HCT116 (cell line): ENCODE results near the gene TRAPPC14. TPM values are rescaled to one million over a fixed set of nuclear protein-coding genes. Genes with fewer than 3 reads are reported as not detected.

Experiments
- ATAC-seq: fragments of 200-7000 bp; cut with Tn5 transposase; 2 replicates; pipeline ENCODE4 v1.9.1; 2020; ENCODE audit warnings: mild to moderate bottlenecking, moderate library complexity
- BruUV-seq: library from RNA; stranded (reverse); fragments of 400-500 nt; replicated peaks from 2 replicates; lab custom pipeline; 2021; lab: Mats Ljungman, UMichigan
- CTCF ChIA-PET: fragments of 300-600 bp; sonication (Branson Sonifier 250); formaldehyde crosslinking; loops from one replicate; lab custom pipeline; 2021; ENCODE audit warnings: antibody characterized with exemption; lab: Charles Lee
- POLR2A ChIA-PET: fragments of 300-600, 350-600 bp; sonication (Branson Sonifier 250); formaldehyde crosslinking; loops from one replicate; lab custom pipeline; 2021; ENCODE audit warnings: antibody characterized with exemption; lab: Charles Lee
- RAD21 ChIA-PET, 2 experiments: fragments of 300-600 bp; sonication (Branson Sonifier 250); formaldehyde crosslinking; loops; one replicate each; lab custom pipeline; 2023; ENCODE audit warnings: low total read pairs in 2 of 2; ENCODE audit not compliant: uncharacterized antibody in 2 of 2, unreplicated experiment in 2 of 2, low non-redundant PET in 1 of 2; lab: Charles Lee
- DNase-seq: peaks from one replicate; pipeline ENCODE4 v3.0.0-alpha.2; 2010; ENCODE audit warnings: low read depth, low spot score
- H2AFZ ChIP-seq: fragments of 200-600 bp; shearing (Covaris generic), sonication (generic); 2 replicates; pipeline ENCODE4 v1.6.1; 2017; ENCODE audit warnings: low read depth, mixed run types, mixed read lengths, antibody characterized with exemption, low read length; ENCODE audit not compliant: poor library complexity, severe bottlenecking
- H3K27ac ChIP-seq: 2 replicates; pipeline ENCODE4 v1.5.1; 2012; ENCODE audit warnings: low read depth, low read length
- H3K27me3 ChIP-seq: fragments of 200-600 bp; sonication (generic); 2 replicates; pipeline ENCODE4 v1.6.1; 2016; ENCODE audit warnings: mixed run types, low read length, mixed read lengths; ENCODE audit not compliant: insufficient read depth
- H3K36me3 ChIP-seq, 2 experiments: fragments of 200-500 bp in 1 of 2; fragments of 200-600 bp in 1 of 2; sonication (Bioruptor generic) in 1 of 2; sonication (generic) in 1 of 2; 2 replicates each; pipeline versions ENCODE4 v1.5.1 to v1.6.1; 2014 to 2016; ENCODE audit warnings: low read length in 2 of 2, inconsistent platforms in 1 of 2, mixed read lengths in 1 of 2, mixed run types in 1 of 2; ENCODE audit not compliant: insufficient read depth in 2 of 2, control insufficient read depth in 1 of 2
- H3K4me1 ChIP-seq, 2 experiments: fragments of 200-600 bp in 1 of 2; sonication (generic) in 1 of 2; 2 replicates each; pipeline versions ENCODE4 v1.5.1 to v1.6.1; 2012 to 2017; ENCODE audit warnings: low read length in 2 of 2, inconsistent platforms in 1 of 2, mild to moderate bottlenecking in 1 of 2, mixed read lengths in 1 of 2, mixed run types in 1 of 2, moderate library complexity in 1 of 2; ENCODE audit not compliant: insufficient read depth in 2 of 2, control insufficient read depth in 1 of 2
- H3K4me2 ChIP-seq: fragments of 200-600 bp; sonication (generic); 2 replicates; pipeline ENCODE4 v1.6.1; 2017; ENCODE audit warnings: mixed run types, low read length, mixed read lengths
- H3K4me3 ChIP-seq, 2 experiments: fragments of 200-600 bp in 1 of 2; sonication (generic) in 1 of 2; replicated peaks in 1 of 2; 2 replicates each; pipeline ENCODE4 v1.5.1; 2011 to 2016; ENCODE audit warnings: low read length in 2 of 2, control low read depth in 1 of 2, low read depth in 1 of 2, mild to moderate bottlenecking in 1 of 2, mixed read lengths in 1 of 2, mixed run types in 1 of 2
- H3K79me2 ChIP-seq: fragments of 200-600 bp; sonication (generic); 2 replicates; pipeline ENCODE4 v1.6.1; 2017; ENCODE audit warnings: mild to moderate bottlenecking, mixed run types, low read length, moderate library complexity, mixed read lengths; ENCODE audit not compliant: insufficient read depth
- H3K9ac ChIP-seq: fragments of 200-600 bp; sonication (generic); 2 replicates; pipeline ENCODE4 v1.6.1; 2016; ENCODE audit warnings: low read length, mixed read lengths
- H3K9me2 ChIP-seq: fragments of 200-600 bp; sonication (generic), shearing (Covaris generic); 2 replicates; pipeline ENCODE4 v1.6.1; 2017; ENCODE audit warnings: mixed run types, mild to moderate bottlenecking, moderate library complexity; ENCODE audit not compliant: insufficient read depth
- H3K9me3 ChIP-seq, 2 experiments: fragments of 200-500 bp in 1 of 2; fragments of 200-600 bp in 1 of 2; sonication (Bioruptor generic) in 1 of 2; sonication (generic) in 1 of 2; 2 replicates each; pipeline ENCODE4 v1.6.1; 2014 to 2017; ENCODE audit warnings: low read length in 2 of 2, mixed read lengths in 2 of 2, inconsistent platforms in 1 of 2, low read depth in 1 of 2, mild to moderate bottlenecking in 1 of 2, mixed run types in 1 of 2, moderate library complexity in 1 of 2; ENCODE audit not compliant: control insufficient read depth in 1 of 2, insufficient read depth in 1 of 2
- H4K20me1 ChIP-seq: fragments of 200-600 bp; sonication (generic), shearing (Covaris generic); 2 replicates; pipeline ENCODE4 v1.6.1; 2017; ENCODE audit warnings: mixed run types, mild to moderate bottlenecking, moderate library complexity; ENCODE audit not compliant: insufficient read depth
- ATF3 ChIP-seq: IDR thresholded peaks from 2 replicates; pipeline ENCODE4 v1.6.1; 2012
- CBX3 ChIP-seq: IDR thresholded peaks from 2 replicates; pipeline ENCODE4 v1.6.1; 2012; ENCODE audit warnings: low read depth
- CEBPB ChIP-seq: IDR thresholded peaks from 2 replicates; pipeline ENCODE4 v1.6.1; 2012; ENCODE audit warnings: low read depth
- CTCF ChIP-seq, 3 experiments: fragments of 200-600 bp in 1 of 3; sonication (generic) in 1 of 3; IDR thresholded peaks in 2 of 3; conservative IDR thresholded peaks in 1 of 3; 2 replicates each; pipeline ENCODE4 v1.5.1; 2012 to 2017; ENCODE audit warnings: low read depth in 2 of 3, low read length in 2 of 3, antibody characterized with exemption in 1 of 3, borderline replicate concordance in 1 of 3, control low read depth in 1 of 3, mild to moderate bottlenecking in 1 of 3, mixed read lengths in 1 of 3, mixed run types in 1 of 3, moderate library complexity in 1 of 3; ENCODE audit not compliant: insufficient read depth in 1 of 3
- ELF1 ChIP-seq: IDR thresholded peaks from 2 replicates; pipeline ENCODE4 v1.6.1; 2012; ENCODE audit warnings: low read depth, borderline replicate concordance
- EZH2 ChIP-seq: fragments of 200-600 bp; sonication (generic); IDR thresholded peaks from 2 replicates; pipeline ENCODE4 v1.6.1; 2017; ENCODE audit warnings: antibody characterized with exemption, mixed run types
- EZH2phosphoT487 ChIP-seq: fragments of 200-600 bp; IDR thresholded peaks from 2 replicates; pipeline ENCODE4 v1.6.1; 2018; ENCODE audit warnings: antibody characterized with exemption, borderline replicate concordance
- FOSL1 ChIP-seq: IDR thresholded peaks from 2 replicates; pipeline ENCODE4 v1.6.1; 2012; ENCODE audit warnings: low read depth
- MAX ChIP-seq: IDR thresholded peaks from 2 replicates; pipeline ENCODE4 v1.6.1; 2012
- POLR2A ChIP-seq: IDR thresholded peaks from 2 replicates; pipeline ENCODE4 v1.7.0; 2011; ENCODE audit warnings: borderline replicate concordance; ENCODE audit not compliant: insufficient read depth, insufficient read length; ENCODE audit errors: extremely low read depth
- RAD21 ChIP-seq: IDR thresholded peaks from 2 replicates; pipeline ENCODE4 v1.6.1; 2012; ENCODE audit warnings: low read depth, mild to moderate bottlenecking
- REST ChIP-seq: IDR thresholded peaks from 2 replicates; pipeline ENCODE4 v1.6.1; 2012; ENCODE audit warnings: low read depth
- SRF ChIP-seq: IDR thresholded peaks from 2 replicates; pipeline ENCODE4 v1.6.1; 2012; ENCODE audit warnings: low read depth
- YY1 ChIP-seq: IDR thresholded peaks from 2 replicates; pipeline ENCODE4 v1.6.1; 2011; ENCODE audit warnings: low read length, low read depth, moderate library complexity, mild to moderate bottlenecking; ENCODE audit not compliant: insufficient replicate concordance; ENCODE audit errors: extremely low read depth
- ZBTB33 ChIP-seq: IDR thresholded peaks from 2 replicates; pipeline ENCODE4 v1.6.1; 2011; ENCODE audit warnings: mild to moderate bottlenecking, low read length, moderate library complexity; ENCODE audit not compliant: insufficient replicate concordance; ENCODE audit errors: extremely low read depth
- ZNF274 ChIP-seq: fragments of 200-500 bp; sonication (Bioruptor generic); IDR thresholded peaks from 2 replicates; pipeline ENCODE4 v1.6.1; 2014; ENCODE audit warnings: mild to moderate bottlenecking, low read depth, low read length, inconsistent platforms
- intact Hi-C: fragments of 100-400 bp; cut with micrococcal nuclease; formaldehyde crosslinking; loops from 2 replicates; pipeline ENCODE4 v1.10.0; 2022
- total RNA-seq: library from RNA; stranded (reverse); gene quantifications from one replicate; pipeline ENCODE4 v1.2.1, GENCODE V29; 2021; ENCODE audit not compliant: unreplicated experiment

TRAPPC14 gene
- total RNA-seq, 1 experiment from 2014 or later = 23.2 TPM

GRCh38 chr7:100157069-100157333 is 1.5 kb downstream of the TRAPPC14 start:
- POLR2A ChIA-PET = no interaction called here
- no TSS peak for BruUV-seq

More at GRCh38 chr7:100157069-100157333, 1.5 kb downstream of the TRAPPC14 start:
- Histone ChIP-seq H3K4me2 (peak overlapping the region; percentile 93), H3K79me2 (peaks cover 25% of the 10 kb centered on the region), H2AFZ (no peak overlapping the region), H3K4me3 (peak overlapping the region; percentile 56 to 91), H3K9ac (peak overlapping the region; percentile 84; the same call in 1 of the 2 replicates), H3K4me1 (peaks cover 13 to 22% of the 10 kb centered on the region in 2 experiments), H4K20me1 (no peaks in the 10 kb centered on the region), H3K27me3 (no peaks in the 10 kb centered on the region), H3K27ac (peak overlapping the region; percentile 91), H3K36me3 (peaks cover 14 to 16% of the 10 kb centered on the region in 2 experiments; a peak in 3 of 4 replicates), H3K9me3 (no peaks in the 10 kb centered on the region), H3K9me2 (no peaks in the 10 kb centered on the region)
- ChIA-PET CTCF (interaction anchor here (1.0 kb wide), 1 partner anchor 8 kb away, joined by 4 read pairs; the partner anchor contains the start of gene LAMTOR4), RAD21 (interaction anchor here in 1 of 2 experiments (0.6 kb wide), 1 partner anchor 69 kb away, joined by 11 read pairs; no protein-coding TSS in a partner anchor)
- no peak for ATAC-seq
- TF ChIP-seq CEBPB = no peak
- no peak for TF ChIP-seq EZH2
- no peak for TF ChIP-seq MAX
- TF ChIP-seq EZH2phosphoT487 = no peak
- no peak for TF ChIP-seq REST
- no peak for TF ChIP-seq POLR2A
- no peak for TF ChIP-seq FOSL1
- TF ChIP-seq CTCF (IDR thresholded peaks at IDR 0.05 in 2 of 3, conservative IDR thresholded peaks at IDR 0.05 in 1 of 3; ENCODE audit: borderline replicate concordance in 1 of 3, insufficient read depth in 1 of 3, low read depth in 2 of 3, low read length in 2 of 3) = no peak
- no peak for TF ChIP-seq ELF1
- no peak for TF ChIP-seq YY1
- TF ChIP-seq ZNF274 = no peak
- TF ChIP-seq SRF = no peak
- TF ChIP-seq CBX3 = no peak
- no peak for TF ChIP-seq ZBTB33
- no peak for TF ChIP-seq ATF3
- no peak for TF ChIP-seq RAD21
- DNase-seq = no peak
- intact Hi-C loops = no loop called here
